HG03064 (cell line): ENCODE results near the gene WIPF1.

Experiments
- ATAC-seq: cut with Tn5 transposase; IDR thresholded peaks from one replicate; pipeline ENCODE4 v1.9.1; 2021; ENCODE audit warnings: low read depth; ENCODE audit not compliant: unreplicated experiment

The WIPF1 gene

DNA sequence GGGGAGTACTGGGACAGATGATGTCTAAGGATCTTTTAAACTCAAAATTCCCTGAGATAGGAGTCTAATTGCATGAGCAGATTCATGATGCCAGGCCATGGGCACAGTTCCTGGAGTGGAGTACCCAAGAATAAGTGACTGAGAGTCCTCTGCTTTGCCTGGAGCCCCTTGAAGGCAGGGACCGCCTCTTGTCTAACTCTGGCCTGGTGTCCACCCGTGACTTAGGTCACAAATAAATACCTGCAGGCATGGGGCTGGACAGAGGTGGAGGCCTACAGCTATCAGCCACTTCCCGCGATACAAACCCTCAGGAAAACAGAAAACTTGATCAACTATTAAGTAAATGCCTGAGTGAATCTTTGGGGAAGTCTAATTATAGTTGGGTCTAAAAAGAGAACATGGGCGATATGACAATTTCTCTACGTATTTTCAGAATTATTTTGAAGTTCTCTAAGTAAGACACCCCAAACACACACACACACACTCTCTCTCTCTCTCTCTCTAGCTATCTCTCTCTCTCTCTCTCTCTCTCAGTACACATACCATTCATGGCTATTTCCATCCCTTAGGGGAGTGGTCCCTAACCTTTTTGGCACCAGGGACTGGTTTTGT lies 1.8 kb upstream of the WIPF1 start:
- ATAC-seq: no peak

GRCh38 chr2:174597009-174597344 lies 627 bp downstream of the WIPF1 start:
- no peak for ATAC-seq

DNA sequence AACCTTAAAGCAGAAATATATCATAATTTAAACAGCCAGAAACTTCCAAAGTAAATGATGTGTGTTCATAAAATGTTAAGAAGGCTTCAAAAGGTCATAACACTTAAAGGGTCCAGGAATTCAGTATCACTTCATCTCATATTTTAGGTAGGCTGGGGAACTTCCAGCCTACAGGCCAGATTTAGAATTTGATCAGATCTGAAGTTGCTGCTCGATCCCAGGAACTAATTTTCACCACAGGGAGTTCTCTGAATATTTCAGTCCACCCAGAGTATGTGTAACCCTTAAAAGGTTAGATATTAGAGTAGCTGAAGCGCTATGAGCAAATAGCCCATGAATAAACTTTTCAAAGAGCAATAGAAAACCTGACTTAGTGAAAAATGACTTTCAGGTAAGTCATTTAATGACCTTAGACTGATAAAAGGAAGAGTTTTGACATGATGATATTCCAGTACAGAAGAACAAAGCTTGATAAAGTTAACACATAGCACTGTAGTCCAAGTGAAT lies 1.7 kb downstream of the WIPF1 start:
- ATAC-seq: no peak

DNA sequence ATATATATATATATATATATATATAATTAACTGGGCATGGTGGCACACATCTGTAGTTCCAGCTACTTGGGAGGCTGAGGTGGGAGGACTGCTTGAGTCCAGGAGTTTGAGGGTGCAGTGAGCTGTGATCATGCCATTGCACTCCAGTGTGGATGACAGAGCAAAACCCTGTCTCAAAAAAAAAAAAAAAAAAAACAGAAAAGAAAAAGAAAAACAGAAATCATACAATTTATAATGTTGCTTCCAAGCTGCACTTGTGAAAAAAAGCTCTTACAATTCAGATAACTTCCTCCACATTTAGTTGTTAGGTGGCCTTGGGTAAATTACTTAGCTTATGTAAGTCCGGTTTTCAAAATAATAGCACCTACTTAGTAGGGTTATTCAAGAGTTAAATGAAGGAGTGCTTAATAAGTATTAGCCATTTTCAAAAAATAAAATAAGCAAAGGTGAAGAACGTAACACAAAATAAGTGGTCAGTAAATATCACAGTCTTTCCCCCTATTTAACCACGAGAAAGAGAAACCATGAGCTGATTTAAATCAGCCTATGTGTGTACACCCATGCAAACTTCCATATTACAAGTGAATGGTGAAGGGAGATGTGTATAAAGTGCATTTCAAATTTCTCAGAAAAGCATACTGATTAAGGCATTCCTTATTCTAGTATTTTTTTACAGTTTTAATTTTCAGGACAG lies 2.3 kb downstream of the WIPF1 start:
- ATAC-seq: no peak

GRCh38 chr2:174594456-174594855 lies 3.1 kb downstream of the WIPF1 start:
- ATAC-seq: no peak

DNA sequence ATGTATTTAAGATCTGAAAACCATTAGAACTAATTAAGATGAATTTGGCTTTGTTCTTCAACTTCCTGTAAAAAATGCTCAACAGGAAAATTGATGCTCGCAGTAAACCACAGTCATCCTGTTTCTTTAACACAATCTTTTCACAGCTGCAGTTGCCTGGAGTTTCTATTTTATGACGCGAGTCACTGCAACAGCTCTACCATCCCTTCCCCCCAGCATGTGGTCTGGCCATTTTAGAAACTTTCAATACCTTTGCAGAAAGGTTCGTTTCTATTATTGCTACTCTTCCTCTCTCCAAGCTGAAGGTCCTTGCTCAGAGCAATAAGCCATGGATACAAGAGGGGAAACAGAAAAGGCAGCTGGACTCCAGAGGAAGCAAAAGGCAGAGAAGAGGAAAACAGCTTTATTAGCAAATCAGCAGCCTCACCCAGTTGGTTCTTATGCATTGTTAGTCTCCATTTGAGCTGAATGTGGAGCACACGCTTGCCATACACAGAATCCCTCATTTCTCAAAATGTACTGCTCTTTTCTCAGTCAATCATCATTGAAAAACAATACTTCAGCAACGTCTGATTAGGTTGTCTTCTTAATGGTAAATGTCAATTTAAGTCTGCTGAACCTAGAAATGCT lies 3.9 kb downstream of the WIPF1 start:
- ATAC-seq: peak; percentile 58

GRCh38 chr2:174593041-174593440 lies 4.6 kb downstream of the WIPF1 start:
- ATAC-seq: no peak

- no peak for ATAC-seq
Measured at GRCh38 chr2:174591740-174592139, 5.9 kb downstream of the WIPF1 start.

GRCh38 chr2:174590928-174591648 lies 6.5 kb downstream of the WIPF1 start:
- ATAC-seq: no peak

- no peak for ATAC-seq
Measured at GRCh38 chr2:174590346-174590745, 7.3 kb downstream of the WIPF1 start.

DNA sequence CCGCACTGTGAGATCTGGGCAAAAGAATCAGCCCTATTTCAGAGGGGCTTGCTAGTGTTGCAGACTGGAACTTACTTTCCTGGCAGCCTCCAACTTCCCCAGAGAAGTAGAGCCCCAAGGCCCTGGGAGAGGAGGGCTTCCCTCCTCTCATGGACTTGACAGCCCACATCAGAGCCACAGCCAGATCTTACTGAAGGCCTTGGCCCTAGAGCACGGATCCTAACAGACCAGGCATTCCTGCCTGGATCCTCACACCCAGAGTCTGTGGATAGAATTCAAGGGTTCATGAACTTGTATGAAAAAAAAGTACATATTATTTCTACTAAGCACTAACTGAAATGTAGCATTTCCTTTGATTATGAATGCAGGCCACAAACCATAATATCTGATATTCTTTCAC lies 8.3 kb downstream of the WIPF1 start:
- no peak for ATAC-seq

- ATAC-seq: no peak
Measured at GRCh38 chr2:174588463-174588862, 9.1 kb downstream of the WIPF1 start.

DNA sequence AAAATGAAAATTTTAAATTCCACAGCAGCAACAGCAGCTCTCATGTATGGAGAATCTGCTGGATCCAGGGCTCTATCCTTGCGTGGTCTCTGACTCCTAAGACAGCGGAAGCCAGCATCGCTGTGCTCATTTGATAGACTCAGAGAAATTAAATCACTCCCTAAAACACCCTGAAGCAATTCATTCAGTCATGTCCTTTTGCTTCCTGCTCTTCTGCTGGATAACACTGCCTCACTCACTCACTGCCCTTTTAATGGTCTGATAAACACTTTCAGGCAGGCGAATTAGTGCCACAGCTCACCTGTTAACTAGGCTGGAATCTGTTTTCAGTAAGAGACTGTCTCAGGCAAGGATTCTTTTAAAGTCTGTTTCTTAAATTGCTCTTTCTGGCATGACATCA lies 10.0 kb downstream of the WIPF1 start:
- ATAC-seq: no peak

DNA sequence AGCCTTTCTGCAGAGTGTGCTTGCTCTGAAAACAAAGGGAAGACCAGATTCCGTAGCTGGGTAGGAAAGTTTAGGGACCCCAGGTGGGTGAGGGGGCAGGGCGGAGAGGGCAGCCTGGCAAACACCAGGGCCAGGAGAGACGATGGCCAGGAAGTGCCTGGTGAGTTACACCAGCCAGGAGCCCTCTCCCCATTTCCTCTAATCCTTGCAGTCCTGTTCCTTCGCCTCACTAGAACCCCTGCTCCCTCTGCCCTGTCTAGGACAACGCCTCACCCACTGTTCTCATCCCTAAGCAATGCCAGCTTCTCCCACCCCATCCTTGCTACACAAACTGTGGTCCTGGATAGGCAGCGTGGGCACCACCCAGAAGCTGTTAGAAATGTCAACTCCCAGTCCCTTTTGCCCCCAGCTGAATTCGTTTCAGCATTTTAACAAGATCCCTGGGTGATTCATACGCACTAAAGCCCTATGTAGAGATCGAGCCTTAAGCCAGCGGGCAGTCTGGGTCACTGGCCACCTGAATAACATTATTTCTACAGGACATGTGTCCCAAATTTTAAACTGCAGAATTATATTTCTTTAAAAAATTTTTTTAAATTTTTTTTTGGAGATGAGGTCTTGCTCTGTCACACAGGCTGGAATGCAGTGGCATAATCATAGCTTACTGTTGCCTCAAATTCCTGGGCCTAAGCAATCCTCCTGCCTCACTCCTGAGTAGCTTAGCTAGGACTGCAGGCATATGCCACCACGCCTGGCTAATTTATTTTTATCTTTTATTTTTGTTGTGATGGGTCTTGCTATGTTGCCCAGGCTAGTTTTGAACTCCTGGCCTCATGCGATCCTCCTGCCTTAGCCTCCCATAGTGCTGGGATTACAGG lies 10.9 kb downstream of the WIPF1 start:
- no peak for ATAC-seq

GRCh38 chr2:174585657-174586252 lies 11.8 kb downstream of the WIPF1 start:
- ATAC-seq: no peak

DNA sequence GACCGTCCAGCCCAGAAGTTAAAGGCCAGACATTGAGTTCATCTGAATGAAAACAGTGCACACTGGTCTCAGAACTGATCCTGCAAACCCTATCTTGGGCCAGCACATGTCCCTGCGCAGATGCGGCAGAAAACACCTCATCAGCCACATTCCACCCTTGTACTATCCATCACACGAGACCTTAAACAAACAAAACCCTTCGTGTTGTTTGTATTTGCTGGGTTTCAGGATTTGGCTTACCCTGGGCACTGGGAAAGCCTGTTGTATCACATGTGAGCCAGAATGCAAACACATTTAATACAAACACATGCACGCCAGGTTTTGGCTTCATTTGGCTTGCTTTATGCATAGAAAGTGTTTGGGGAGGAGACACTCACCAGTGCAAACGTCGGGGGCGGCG lies 12.5 kb downstream of the WIPF1 start:
- no peak for ATAC-seq

- ATAC-seq: peak; percentile 54
Measured at GRCh38 chr2:174581491-174581890, 16.1 kb downstream of the WIPF1 start.

- no peak for ATAC-seq
Measured at GRCh38 chr2:174580951-174581350, 16.7 kb downstream of the WIPF1 start.

DNA sequence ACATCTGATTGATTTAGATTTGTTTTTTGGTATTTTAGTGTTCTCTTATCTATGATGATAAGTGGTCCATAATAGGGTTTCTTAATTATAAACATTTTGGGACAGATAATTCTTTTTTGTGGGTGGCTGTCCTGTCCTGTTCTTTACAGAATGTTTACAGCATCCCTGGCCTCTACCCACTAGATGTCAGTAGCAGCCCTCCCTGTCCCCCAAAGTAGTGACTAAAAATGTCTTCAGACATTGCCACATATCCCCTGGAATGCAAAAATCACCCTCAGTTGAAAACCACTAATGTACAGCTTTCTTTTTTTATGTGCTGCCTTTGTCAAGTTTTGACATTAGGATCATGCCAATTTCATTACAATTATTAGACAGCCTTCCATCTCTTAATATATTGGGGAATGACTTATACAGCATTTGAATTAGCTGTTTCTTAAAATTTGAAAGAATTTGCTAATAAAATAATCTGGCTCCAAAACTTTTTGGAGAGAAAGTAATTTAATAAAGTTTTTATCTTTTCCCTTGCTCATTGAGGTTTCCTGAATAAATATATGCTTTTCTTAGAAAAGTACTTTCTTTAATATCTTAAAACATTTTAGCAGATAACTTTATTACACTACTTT lies 19.5 kb downstream of the WIPF1 start:
- ATAC-seq: no peak
